Stimulated activated CD8-positive, alpha-beta memory T cell treated with anti-CD3 and anti-CD28 coated beads, Interleukin-4, amount 100 ng/mL, for 4 hours (primary cell): ENCODE results near the gene MYOM1.

ENCODE experiments used
- DNase-seq, 2 donors: peaks; one replicate each; pipeline ENCODE4 v3.0.0-alpha.2; 2020; ENCODE audit warnings: low read depth in 2 of 2, low spot score in 1 of 2

MYOM1 gene

GRCh38 chr18:3250237-3251107, 30.7 kb upstream of the MYOM1 start:
- DNase-seq: no peak

- no peak for DNase-seq
Observed at GRCh38 chr18:3248658-3249359, 29.0 kb upstream of the MYOM1 start.

- no peak for DNase-seq
Observed at GRCh38 chr18:3248062-3248657, 28.4 kb upstream of the MYOM1 start.

GRCh38 chr18:3247240-3248061, 27.7 kb upstream of the MYOM1 start, which contains the start of gene MYL12A:
Gene MYL12A (plus strand): TSS chr18:3247801. CDS start chr18:3253248, 5,447 bp downstream.
- DNase-seq: peak; percentile 69 to 85

- no peak for DNase-seq
Observed at GRCh38 chr18:3246635-3247239, 27.0 kb upstream of the MYOM1 start.

- peak; percentile 54 to 56 for DNase-seq
Observed at GRCh38 chr18:3245853-3246634, 26.3 kb upstream of the MYOM1 start.

GRCh38 chr18:3245185-3245564, 25.4 kb upstream of the MYOM1 start:
- no peak for DNase-seq

- DNase-seq: no peak
Observed at GRCh38 chr18:3238742-3239141, 19.0 kb upstream of the MYOM1 start.

- DNase-seq: no peak
Observed at GRCh38 chr18:3236470-3236869, 16.7 kb upstream of the MYOM1 start.

GRCh38 chr18:3235846-3236245, 16.1 kb upstream of the MYOM1 start:
- no peak for DNase-seq

GRCh38 chr18:3234457-3234856, 14.7 kb upstream of the MYOM1 start:
- no peak for DNase-seq

GRCh38 chr18:3233433-3234168, 13.8 kb upstream of the MYOM1 start:
- no peak for DNase-seq

- DNase-seq: no peak
Observed at GRCh38 chr18:3233004-3233403, 13.2 kb upstream of the MYOM1 start.

GRCh38 chr18:3230401-3231334, 10.9 kb upstream of the MYOM1 start:
- DNase-seq: no peak

GRCh38 chr18:3226048-3226447, 6.3 kb upstream of the MYOM1 start:
- no peak for DNase-seq

- no peak for DNase-seq
Observed at GRCh38 chr18:3225588-3225987, 5.8 kb upstream of the MYOM1 start.

GRCh38 chr18:3224223-3224622, 4.5 kb upstream of the MYOM1 start:
- no peak for DNase-seq

- DNase-seq: no peak
Observed at GRCh38 chr18:3223356-3223755, 3.6 kb upstream of the MYOM1 start.
